Heart left ventricle (tissue), 13 donors: ENCODE data around the gene UBA6.

ENCODE experiments used
- CTCF ChIP-seq, 12 donors: fragments of 200-600 bp; sonication (generic) in 4 of 12; IDR thresholded peaks; one replicate each; pipeline versions ENCODE4 v1.5.0 to v1.8.0; 2018 to 2022; ENCODE audit warnings: antibody characterized with exemption in 12 of 12, mild to moderate bottlenecking in 5 of 12
- POLR2A ChIP-seq, 2 donors: fragments of 450-650 bp; IDR thresholded peaks; one replicate each; pipeline ENCODE4 v1.6.1; 2017; ENCODE audit warnings: antibody characterized with exemption in 2 of 2, mild to moderate bottlenecking in 2 of 2, moderate library complexity in 2 of 2
- donor health status: ischemic (EF 13 %, LVEDD 7.1; RV severe dilation, severe dysfunction).
- donor health status: DM: no; HTN: yes; CAD: no.
- donor health status: DM: no; HTN: no; CAD: no.
- donor health status: ischemic (EF 25% LVEDD 6.9; RV normal size, moderate dysfunction).
- donor health status: ischemic (EF 25% LVEDD 5.7; RV mildly dilated, moderate dysfunction).
- donor health status: ischemic (EF 35%, LVEDD 5.7; RV mildly dilated, moderate dysfunction).
- donor health status: nonischemic (EF 11% LVEDD 7.7; RV severe dilation, severe dysfunction).
- donor health status: DM: yes; HTN: yes; CAD: no.
- donor health status: PGD.
- donor health status: ischemic (EF 29% LVEDD 5.4; RV normal size, mild dysfunction).
- donor health status: nonischemic (EF 23%, LVEDD 6.1; RV moderate dilation, normal function).

GRCh38 chr4:67750691-67751090 is 49.7 kb upstream of the UBA6 start:
- no peak for TF ChIP-seq CTCF (IDR thresholded peaks at IDR 0.05)
- no peak for TF ChIP-seq POLR2A (IDR thresholded peaks at IDR 0.05)
